Astrocyte of the cerebellum (primary cell): ENCODE data around the gene NTHL1.

Source experiments
- DNase-seq: peaks from one replicate; pipeline ENCODE4 v3.0.0-alpha.2; 2011; ENCODE audit warnings: low read depth
- H3K4me3 ChIP-seq: 2 replicates; pipeline ENCODE4 v1.5.1; 2011; ENCODE audit warnings: mild to moderate bottlenecking, low read depth, low read length, moderate library complexity
- in situ Hi-C: cut with HindIII; loops from 2 replicates; pipeline ENCODE4 v1.10.0; 2017; ENCODE audit warnings: low sequenced_read_pairs
- TF ChIP-seq, protein P1 (sequence below): IDR thresholded peaks from 2 replicates; pipeline ENCODE4 v1.5.1; 2012; ENCODE audit warnings: low read length, low read depth, moderate library complexity, mild to moderate bottlenecking; ENCODE audit errors: missing control alignments

NTHL1 gene

DNA sequence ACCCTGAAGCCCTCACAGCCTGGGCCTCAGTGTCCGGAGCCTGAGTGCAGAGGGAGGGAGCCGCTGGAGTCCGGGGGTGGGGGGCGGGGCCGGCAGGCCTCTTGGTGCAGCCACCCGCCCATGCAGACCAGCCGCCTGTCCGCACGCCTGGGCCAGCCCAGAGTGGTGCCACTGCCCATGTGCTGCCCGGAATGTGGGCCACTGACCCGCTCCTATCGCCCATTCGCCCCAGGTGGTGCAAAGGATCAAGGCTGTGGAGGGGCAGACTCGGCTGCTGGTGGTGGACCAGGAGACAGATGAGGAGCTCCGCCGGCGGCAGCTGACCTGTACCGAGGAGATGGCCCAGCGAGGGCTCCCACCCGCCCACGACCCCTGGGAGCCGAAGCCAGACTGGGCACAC is 18.3 kb downstream of the NTHL1 start:
- H3K4me3 ChIP-seq = no peak overlapping the region
- in situ Hi-C loops = no loop called here
- TF ChIP-seq, protein P1, sequence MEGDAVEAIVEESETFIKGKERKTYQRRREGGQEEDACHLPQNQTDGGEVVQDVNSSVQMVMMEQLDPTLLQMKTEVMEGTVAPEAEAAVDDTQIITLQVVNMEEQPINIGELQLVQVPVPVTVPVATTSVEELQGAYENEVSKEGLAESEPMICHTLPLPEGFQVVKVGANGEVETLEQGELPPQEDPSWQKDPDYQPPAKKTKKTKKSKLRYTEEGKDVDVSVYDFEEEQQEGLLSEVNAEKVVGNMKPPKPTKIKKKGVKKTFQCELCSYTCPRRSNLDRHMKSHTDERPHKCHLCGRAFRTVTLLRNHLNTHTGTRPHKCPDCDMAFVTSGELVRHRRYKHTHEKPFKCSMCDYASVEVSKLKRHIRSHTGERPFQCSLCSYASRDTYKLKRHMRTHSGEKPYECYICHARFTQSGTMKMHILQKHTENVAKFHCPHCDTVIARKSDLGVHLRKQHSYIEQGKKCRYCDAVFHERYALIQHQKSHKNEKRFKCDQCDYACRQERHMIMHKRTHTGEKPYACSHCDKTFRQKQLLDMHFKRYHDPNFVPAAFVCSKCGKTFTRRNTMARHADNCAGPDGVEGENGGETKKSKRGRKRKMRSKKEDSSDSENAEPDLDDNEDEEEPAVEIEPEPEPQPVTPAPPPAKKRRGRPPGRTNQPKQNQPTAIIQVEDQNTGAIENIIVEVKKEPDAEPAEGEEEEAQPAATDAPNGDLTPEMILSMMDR = no peak
- DNase-seq = no peak

DNA sequence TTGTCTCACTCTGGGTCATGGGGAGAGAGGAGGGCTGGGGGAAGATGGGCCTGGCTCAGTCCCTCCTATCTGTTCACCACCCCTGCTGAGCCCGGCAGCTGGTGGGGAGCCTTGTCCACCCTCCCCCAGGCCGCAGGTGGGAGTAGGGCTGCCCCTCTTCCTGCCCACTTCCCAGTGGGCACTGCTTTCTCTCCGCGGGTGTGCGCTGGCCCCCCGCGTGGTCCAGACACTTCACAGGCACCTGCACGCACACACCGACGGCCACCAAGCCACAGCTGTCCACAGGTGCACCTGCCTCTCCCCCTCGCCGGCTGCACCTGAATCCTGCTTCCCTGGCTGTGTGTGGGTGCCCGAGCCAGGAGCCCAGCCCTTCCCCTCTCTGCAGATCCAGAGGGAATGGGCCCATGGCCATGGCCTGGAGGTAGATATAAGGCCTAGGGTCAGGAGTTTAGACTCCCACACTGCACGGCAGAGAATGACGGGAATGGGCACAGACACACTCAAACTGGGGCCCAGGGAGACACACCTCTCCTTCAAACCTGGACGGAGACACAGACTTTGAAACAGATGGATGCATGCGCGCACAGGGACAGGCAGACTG is 18.9 kb downstream of the NTHL1 start:
- TF ChIP-seq, protein P1 = no peak
- in situ Hi-C loops = no loop called here

DNA sequence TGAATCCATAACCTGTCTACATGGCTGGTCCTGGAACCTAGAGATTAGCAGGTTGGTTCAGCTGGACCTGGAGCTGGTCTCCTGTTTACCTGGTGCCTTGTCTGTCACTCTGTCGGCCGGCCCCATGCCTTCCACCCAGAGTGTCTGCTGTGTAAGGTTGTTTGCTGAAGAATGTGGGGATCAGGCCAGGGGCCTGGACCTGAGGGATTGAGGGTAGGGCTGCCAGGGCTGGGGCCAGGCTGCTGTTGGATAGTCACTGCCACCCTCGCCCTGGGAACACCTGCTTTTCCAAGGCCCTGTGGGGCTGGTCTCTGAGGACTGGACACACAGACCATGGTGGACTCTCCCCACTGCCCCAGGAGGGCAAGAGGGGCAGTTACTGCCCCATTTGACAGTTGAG is 19.5 kb downstream of the NTHL1 start:
- H3K4me3 ChIP-seq = peak overlapping the region; percentile 50
- TF ChIP-seq, protein P1 = no peak
- DNase-seq = no peak
- in situ Hi-C loops = no loop called here

More for the DNA sequence above, 18.9 kb downstream of the NTHL1 start:
- H3K4me3 ChIP-seq = no peak overlapping the region
- DNase-seq = no peak

- in situ Hi-C loops = no loop called here
- DNase-seq = no peak
- H3K4me3 ChIP-seq = peak overlapping the region; percentile 50
- TF ChIP-seq, protein P1 = no peak
These were observed 20.3 kb downstream of the NTHL1 start for GRCh38 chr16:2027024-2028010.

- TF ChIP-seq, protein P1 = no peak
- in situ Hi-C loops = no loop called here
- no peak for DNase-seq
- H3K4me3 ChIP-seq = peak within 1 kb of the TSS; percentile 50
These were observed 21.1 kb downstream of the NTHL1 start, which contains the start of gene NHERF2 for GRCh38 chr16:2026461-2027023. TSS of gene NHERF2 (plus strand) at chr16:2026902. CDS start at chr16:2027006, 104 bp downstream.

DNA sequence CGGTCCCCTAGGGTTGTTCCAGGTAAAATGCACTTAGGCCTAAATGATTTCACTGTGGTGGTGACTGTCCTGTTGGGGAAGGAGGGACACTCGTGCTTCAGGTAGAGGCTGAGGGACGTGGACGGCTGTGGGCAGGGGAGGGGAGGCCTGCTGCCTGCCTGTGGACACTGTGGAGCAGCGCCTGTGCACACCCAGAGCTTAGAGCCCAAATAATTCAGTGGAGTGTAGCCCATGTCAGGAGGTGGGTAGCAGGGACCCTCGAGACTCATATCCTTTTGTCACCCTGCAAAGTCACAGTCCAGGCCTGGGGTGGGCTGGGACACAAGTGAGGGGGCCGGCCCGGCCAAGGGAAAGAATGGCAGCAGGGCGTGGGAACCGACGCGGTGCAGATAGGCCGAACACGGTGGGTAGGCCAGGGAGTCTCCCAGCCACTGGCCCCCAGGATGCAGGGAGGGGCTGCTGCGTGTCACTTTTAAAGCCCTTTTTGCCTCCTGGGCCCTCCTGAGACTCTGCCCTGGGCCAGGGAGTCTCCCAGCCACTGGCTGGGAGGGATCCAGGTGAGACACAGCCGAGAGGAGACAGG is 21.7 kb downstream of the NTHL1 start:
- TF ChIP-seq, protein P1 = no peak
- DNase-seq = no peak
- in situ Hi-C loops = no loop called here
- H3K4me3 ChIP-seq = peak overlapping the region; percentile 28
